IPS-NIHi7 (cell line): Measurements from ENCODE around the gene THAP7.
"Not testable (repeated sequence)": the region's sequence is repeated elsewhere in the genome, so short reads cannot be mapped to it uniquely, and the experiment has no call there.

Source experiments
- DNase-seq: peaks from one replicate; pipeline ENCODE4 v3.0.0; 2012; ENCODE audit warnings: mixed read lengths; ENCODE audit errors: extremely low spot score

The THAP7 gene

DNA sequence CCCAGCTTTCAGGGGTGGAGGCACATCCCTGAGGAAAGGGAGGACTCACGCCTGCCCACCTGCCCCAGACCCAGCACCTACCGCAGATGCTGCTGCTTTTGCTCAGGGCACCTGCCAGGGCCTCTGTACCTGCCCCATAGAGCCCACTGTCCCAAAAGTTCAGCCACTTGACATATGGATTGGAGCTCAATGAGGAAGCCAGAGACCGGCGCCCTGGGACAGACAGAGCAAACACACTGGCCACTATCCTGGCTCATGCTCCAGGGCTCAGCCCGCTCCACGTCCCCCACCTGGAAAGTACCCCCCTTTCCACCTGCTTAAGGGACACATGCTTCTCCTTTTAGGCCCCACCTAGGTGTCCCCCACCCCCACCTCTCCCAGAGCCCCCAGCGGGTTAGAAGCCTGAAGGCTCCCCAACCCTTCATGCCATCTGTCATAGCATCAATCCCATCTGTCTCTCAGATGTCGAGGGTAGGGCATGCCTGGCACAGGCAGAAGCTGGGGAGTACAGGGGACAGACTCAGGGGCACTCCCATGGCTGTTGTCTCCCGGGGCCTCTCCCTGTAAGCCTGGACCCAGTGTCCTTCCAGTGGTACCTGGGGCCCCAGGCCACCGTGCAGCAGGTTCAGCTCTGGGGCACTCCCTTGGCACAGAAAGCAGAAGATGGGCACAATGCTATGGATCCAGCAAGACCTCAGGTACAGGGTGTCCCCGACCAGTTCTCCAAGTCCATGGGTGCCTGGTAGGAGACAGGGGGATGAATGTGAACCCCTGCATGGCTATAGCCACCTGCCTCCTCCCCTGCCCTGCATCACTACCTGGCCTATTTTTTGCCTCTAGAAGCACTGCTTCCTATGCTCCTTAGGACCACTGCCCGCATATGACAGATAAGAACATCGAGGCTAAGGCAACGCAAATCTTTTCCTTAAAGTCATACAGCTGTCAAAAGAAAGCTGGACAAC is 10.8 kb upstream of the THAP7 start:
- DNase-seq, result no peak

- DNase-seq, result no peak
Measured at GRCh38 chr22:21010426-21011113, 8.7 kb upstream of the THAP7 start.

GRCh38 chr22:21009638-21010425 is 7.9 kb upstream of the THAP7 start:
- DNase-seq, result peak; percentile 77

DNA sequence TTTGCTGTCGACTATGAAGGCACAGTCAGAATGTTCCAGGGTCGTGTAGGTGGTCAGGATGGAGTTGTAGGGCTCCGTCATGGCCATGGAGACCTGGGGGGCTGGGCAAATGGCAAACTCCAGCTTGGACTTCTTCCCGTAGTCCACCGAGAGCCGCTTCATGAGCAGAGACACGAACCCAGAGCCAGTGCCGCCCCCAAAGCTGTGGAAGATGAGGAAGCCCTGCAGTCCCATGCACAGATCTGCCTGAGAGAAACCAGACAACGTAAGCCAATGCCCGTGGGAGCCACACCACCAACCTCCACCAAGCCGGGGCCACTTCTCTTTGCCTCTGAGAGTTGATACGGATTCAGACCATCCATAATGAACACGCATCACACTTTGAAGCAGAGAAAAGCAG is 7.3 kb upstream of the THAP7 start:
- DNase-seq, result not testable (repeated sequence)

DNA sequence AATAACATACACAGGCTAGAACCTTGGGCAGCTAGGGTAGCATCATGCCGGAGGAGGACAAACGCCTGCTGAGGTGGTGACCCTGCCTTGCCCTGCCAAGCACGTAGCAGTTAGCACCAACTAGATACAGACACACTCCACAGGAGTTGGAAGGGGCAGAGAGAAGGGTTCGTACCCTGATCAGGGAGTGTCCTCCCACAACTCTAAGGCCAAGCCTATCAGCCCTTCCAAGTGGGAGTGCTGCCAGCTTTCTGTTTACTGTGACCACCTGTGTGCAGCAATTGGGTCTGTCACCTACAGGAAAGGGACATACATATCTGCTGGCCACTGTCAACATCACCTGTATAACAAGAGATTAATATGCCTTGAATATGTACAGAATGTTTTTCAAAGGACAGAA is 1.9 kb upstream of the THAP7 start:
- no peak for DNase-seq

DNA sequence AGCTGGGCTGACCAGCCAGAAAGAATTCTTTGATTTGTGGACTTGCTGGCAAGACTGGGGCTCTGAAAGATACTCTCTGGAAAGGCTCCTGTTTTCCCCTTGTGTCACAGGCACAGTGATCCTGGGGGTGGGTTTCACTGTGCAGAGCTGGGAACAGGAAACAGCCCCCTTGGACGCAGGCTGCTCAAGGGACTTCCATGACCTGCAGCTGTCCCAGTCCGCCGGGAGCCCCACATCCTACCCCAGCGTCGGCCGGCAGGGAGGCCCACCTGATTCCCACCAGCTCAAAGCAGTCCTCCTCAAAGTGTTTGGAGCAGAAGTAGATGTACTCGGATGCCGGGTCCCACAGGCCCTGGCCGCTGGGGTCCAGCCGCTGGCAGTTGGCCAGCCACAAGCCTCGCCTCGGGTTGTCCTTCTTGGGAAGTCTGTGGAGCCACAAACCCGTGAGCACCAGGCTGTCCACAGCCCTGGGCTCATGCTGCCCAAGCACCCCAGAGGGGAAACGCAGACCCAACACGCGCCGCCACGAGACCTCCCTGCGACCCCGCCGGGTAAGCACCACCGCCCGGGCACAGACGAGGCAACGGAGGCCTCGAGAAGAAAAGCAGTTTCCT is 824 bp downstream of the THAP7 start:
- no peak for DNase-seq

GRCh38 chr22:21000207-21000986 is 1.5 kb downstream of the THAP7 start:
- DNase-seq, result no peak

DNA sequence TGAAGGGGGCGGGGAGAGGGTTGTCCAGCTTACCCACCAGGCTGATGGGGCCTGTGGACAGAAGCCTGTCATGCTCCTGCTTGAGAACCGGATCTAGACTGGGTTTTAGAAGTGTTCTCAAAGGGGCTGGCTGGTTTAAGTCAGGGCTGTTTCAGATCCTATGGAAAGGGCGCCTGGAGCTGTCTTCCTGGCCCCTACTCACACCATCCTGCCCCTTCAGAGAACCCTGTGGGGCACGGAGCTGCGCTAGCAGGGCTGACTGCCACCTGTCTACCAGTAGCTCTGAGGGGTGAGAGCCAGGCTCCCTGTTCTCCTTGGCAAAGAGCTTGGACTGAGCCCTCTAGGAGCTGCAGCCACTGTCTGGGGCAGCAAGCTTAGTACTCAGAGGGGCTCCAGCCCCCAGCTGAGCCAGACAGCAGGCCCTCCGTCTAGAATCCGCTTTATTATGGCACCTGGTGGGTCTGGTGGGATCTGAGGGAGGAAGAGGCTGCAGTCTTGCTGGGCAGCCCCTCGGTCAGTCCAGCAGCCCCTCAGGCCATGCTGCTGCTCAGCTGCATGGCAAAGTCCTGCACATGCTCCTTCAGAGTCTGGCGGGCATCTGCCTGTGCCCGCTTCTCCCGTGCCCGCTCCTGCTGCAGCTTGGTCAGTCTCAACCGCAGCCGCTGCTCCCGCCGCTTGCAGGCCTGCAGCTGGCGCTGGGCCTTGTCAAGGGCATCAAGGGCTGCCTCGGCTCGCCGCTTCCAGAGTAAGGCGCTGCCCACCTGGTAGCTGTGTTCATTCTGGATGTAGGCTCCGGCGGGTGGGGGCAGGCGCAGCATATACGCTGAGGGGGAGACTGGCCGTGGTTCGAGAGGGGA is 2.3 kb downstream of the THAP7 start:
- DNase-seq, result no peak

GRCh38 chr22:20998411-20999336 is 3.2 kb downstream of the THAP7 start:
- no peak for DNase-seq

DNA sequence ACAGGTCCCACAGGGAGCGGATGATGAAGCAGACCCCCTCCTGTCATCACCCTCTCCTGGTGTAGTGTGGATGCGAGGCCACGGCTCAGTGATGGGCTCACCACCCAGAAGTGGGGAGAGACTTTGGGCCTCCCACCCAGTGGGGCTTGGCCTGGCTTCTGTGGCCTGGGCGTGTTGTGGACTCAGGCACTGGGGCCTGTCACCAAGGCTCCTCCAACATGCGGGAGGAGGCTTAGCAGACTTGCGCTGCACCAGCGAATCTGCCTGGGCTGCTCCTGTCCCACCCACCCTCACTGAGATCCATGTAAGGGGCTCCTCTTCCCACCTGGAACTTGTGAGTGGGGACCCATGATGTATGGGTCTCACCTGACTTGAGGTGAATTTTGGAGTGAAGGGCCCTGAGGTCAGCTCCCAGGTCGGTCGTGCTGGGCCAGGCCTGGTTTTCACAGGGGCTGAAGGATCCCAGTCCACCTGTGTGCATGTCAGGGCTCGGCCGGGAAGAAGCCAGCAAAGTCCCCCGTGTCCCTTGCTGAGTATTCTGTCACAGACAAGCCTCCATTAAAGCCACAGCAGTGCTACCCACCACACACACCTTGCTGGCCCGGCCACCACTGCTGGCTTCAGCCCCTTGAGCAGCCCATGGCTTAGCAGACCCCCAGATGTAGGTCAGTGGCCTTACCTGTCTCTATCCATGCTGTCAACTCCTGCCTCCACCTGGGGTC is 4.2 kb downstream of the THAP7 start:
- DNase-seq, result no peak

DNA sequence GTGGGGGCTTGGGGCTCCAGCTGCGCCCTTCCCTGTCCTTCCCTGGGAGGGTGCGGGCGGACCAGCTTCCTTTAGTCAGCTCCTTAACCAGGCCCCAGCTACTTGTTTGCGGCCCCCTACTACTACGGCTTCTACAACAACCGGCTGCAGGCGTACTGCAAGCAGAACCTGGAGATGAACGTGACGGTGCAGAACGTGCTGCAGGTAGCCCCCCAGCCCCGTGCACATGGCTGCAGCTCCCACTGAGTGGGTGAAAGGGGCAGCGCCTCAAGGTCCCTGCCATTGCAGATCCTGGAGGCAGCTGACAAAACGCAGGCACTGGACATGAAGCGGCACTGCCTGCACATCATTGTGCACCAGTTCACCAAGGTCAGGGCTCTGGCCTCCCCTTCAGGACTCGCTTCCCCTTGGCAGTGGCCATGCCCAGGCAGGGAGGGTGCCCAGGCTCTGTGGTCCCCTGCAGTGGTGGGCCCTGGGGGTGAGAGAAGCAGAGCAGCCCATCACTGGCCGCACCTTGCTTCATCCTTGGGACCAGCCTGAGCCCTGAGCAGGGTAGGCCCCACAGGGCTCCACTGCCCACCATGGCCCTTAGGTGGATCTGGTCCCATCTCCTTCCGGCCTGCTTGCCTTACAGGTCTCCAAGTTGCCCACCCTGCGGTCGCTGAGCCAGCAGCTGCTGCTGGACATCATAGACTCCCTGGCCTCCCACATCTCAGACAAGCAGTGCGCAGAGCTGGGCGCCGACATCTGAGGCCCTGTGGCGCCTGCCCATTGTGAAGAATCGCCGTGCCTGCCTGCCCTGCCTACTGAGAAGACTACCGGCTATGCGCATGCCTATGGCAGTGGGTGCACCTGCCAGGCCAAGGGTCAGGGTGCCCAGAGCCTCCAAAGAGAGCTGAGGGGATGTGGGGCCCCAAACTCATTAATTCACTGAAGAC is 5.1 kb downstream of the THAP7 start:
- no peak for DNase-seq

- no peak for DNase-seq
Measured at GRCh38 chr22:20996031-20996410, 5.9 kb downstream of the THAP7 start.

DNA sequence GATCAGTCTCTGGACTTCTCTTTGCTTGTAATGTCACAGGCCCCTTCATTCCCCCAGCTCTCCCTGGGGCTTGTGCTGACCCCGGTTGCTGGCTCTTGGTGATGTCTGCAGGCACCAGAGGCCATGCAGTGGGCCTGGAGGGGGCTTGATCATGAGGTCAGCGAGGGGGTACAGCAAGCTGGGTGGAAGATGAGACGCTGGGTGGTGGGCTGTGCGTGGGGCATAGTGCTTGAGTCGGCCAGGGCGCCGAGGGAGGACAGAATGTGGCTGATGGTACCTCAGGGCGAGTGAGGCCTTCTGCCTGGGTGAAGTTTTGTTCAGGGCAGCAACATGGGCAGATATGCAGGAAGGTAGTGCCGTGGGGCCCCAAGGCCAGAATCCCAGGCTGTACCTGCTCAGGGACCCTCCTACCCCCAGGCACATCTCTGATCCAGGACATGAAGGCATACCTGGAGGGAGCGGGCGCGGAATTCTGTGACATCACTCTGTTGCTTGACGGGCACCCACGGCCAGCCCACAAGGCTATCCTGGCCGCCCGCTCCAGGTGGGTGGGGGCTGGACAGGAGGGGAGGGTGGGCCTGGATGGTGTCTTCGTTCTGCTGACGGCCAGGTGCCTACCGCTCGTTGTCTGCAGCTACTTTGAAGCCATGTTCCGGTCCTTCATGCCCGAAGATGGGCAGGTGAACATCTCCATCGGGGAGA is 6.4 kb downstream of the THAP7 start:
- DNase-seq, result no peak

GRCh38 chr22:20994902-20995241 is 7.0 kb downstream of the THAP7 start:
- DNase-seq, result no peak

DNA sequence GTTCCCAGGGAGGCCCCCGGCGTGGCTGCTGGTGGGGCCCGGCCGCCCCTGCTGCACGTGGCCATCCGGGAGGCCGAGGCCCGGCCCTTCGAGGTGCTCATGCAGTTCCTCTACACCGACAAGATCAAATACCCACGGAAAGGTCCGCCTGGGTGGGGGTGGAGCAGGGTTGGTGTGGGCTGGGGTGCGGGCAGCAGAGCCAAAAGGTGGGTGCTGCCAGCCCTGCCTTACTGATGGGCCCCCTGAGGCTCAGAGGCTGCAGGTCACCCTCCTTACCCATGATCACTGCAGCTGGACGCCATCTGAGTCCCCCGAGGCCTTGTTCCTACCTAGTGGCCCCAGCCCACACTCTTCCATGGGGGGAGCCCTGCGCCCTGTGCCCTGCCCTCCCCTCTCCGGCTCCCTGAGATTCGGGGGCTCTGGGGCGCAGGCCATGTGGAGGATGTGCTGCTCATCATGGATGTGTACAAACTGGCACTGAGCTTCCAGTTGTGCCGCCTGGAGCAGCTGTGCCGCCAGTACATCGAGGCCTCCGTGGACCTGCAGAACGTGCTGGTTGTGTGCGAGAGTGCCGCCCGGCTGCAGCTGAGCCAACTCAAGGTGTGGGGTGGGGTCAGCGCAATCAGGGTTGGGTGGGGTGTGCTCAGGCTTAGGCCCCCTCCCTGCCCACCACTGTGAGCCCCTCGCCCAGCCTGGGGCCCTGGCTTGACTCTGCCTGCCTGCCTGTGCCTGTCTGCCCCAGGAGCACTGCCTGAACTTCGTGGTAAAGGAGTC is 7.6 kb downstream of the THAP7 start:
- DNase-seq, result no peak
